GM23338 (cell line): ENCODE measurements around the gene FYCO1. TPM values are rescaled to one million over a fixed set of nuclear protein-coding genes. Genes with fewer than 3 reads are reported as not detected.

ENCODE experiments used
- ATAC-seq: fragments of 200-7000 bp; cut with Tn5 transposase; 3 replicates; pipeline ENCODE4 v1.9.1; 2020
- DNase-seq: peaks from one replicate; pipeline ENCODE4 v3.0.0-alpha.2; 2015; ENCODE audit warnings: low spot score
- H2AFZ ChIP-seq: fragments of 200-600 bp; sonication (generic); 2 replicates; pipeline ENCODE4 v1.8.0; 2016; ENCODE audit warnings: antibody characterized with exemption, mild to moderate bottlenecking, moderate library complexity
- H3F3A ChIP-seq: fragments of 200-600 bp; sonication (generic); replicated peaks from 2 replicates; pipeline ENCODE4 v1.8.0; 2017; ENCODE audit warnings: antibody characterized with exemption, mixed run types, low read depth
- H3K27ac ChIP-seq: fragments of 200-600 bp; sonication (generic); 2 replicates; pipeline ENCODE4 v1.6.1; 2016; ENCODE audit warnings: low read depth
- H3K27me3 ChIP-seq: fragments of 200-600 bp; sonication (generic); 2 replicates; pipeline ENCODE4 v1.8.0; 2016; ENCODE audit warnings: mild to moderate bottlenecking, mixed run types, moderate library complexity; ENCODE audit not compliant: insufficient read depth
- H3K36me3 ChIP-seq: fragments of 200-600 bp; sonication (generic); 2 replicates; pipeline ENCODE4 v1.8.0; 2016; ENCODE audit warnings: mild to moderate bottlenecking; ENCODE audit not compliant: insufficient read depth
- H3K4me1 ChIP-seq: fragments of 200-600 bp; sonication (generic); 2 replicates; pipeline ENCODE4 v1.8.0; 2016; ENCODE audit warnings: mild to moderate bottlenecking, moderate library complexity; ENCODE audit not compliant: insufficient read depth
- H3K4me2 ChIP-seq: fragments of 200-600 bp; sonication (generic); 2 replicates; pipeline ENCODE4 v1.7.1; 2017; ENCODE audit warnings: mixed run types
- H3K4me3 ChIP-seq: fragments of 200-600 bp; sonication (generic); 2 replicates; pipeline ENCODE4 v1.6.1; 2016; ENCODE audit warnings: mixed run types
- H3K79me2 ChIP-seq: fragments of 200-600 bp; sonication (generic); replicated peaks from 2 replicates; pipeline ENCODE4 v1.8.0; 2017; ENCODE audit warnings: mild to moderate bottlenecking; ENCODE audit not compliant: insufficient read depth
- H3K9me2 ChIP-seq: fragments of 200-600 bp; sonication (generic); 2 replicates; pipeline ENCODE4 v1.8.0; 2017; ENCODE audit not compliant: insufficient read depth
- H4K20me1 ChIP-seq: fragments of 200-600 bp; sonication (generic); replicated peaks from 2 replicates; pipeline ENCODE4 v1.8.0; 2017; ENCODE audit warnings: mild to moderate bottlenecking; ENCODE audit not compliant: insufficient read depth
- H3K27ac Mint-ChIP-seq: 2 replicates; pipeline ENCODE4 v1.8.0; 2020; ENCODE audit warnings: inconsistent platforms, mild to moderate bottlenecking, moderate library complexity, mixed read lengths
- H3K27me3 Mint-ChIP-seq: 3 replicates; pipeline ENCODE4 v1.8.0; 2022; ENCODE audit warnings: low read depth, mild to moderate bottlenecking, moderate library complexity, mixed read lengths, inconsistent platforms; ENCODE audit not compliant: insufficient read depth, poor library complexity
- H3K36me3 Mint-ChIP-seq: 3 replicates; pipeline ENCODE4 v1.8.0; 2021; ENCODE audit warnings: low read depth, mild to moderate bottlenecking, inconsistent platforms, moderate library complexity, mixed read lengths
- H3K4me1 Mint-ChIP-seq: 3 replicates; pipeline ENCODE4 v1.8.0; 2020; ENCODE audit warnings: mild to moderate bottlenecking, inconsistent platforms, mixed read lengths
- H3K4me3 Mint-ChIP-seq: 3 replicates; pipeline ENCODE4 v1.8.0; 2021; ENCODE audit warnings: moderate library complexity, mild to moderate bottlenecking, inconsistent platforms, mixed read lengths
- H3K9me3 Mint-ChIP-seq: 3 replicates; pipeline ENCODE4 v1.8.0; 2020; ENCODE audit warnings: moderate library complexity, mild to moderate bottlenecking, inconsistent platforms, mixed read lengths
- CREB1 ChIP-seq: fragments of 250-450 bp; sonication (Bioruptor Pico); IDR thresholded peaks from 2 replicates; pipeline ENCODE4 v1.5.0; 2020; ENCODE audit warnings: low read depth, mild to moderate bottlenecking, moderate library complexity
- CTCF ChIP-seq, 2 experiments: fragments of 200-600 bp in 1 of 2; sonication (generic) in 1 of 2; conservative IDR thresholded peaks; 2 replicates each; pipeline versions ENCODE4 v1.5.1 to v1.6.1; 2016 to 2017; ENCODE audit warnings: antibody characterized with exemption in 2 of 2, low read depth in 2 of 2, mild to moderate bottlenecking in 2 of 2, moderate library complexity in 1 of 2
- ETS1 ChIP-seq: IDR thresholded peaks from 2 replicates; pipeline ENCODE4 v1.6.1; 2016; ENCODE audit warnings: antibody characterized with exemption
- EZH2phosphoT487 ChIP-seq: fragments of 200-600 bp; sonication (generic); IDR thresholded peaks from one replicate; pipeline ENCODE4 v1.8.1; 2018; ENCODE audit warnings: antibody characterized with exemption; ENCODE audit not compliant: unreplicated experiment
- JUNB ChIP-seq: IDR thresholded peaks from one replicate; pipeline ENCODE4 v1.6.1; 2016; ENCODE audit warnings: antibody characterized with exemption; ENCODE audit not compliant: unreplicated experiment
- NANOG ChIP-seq: IDR thresholded peaks from 2 replicates; pipeline ENCODE4 v1.6.1; 2016; ENCODE audit warnings: antibody characterized with exemption, borderline replicate concordance
- POLR2AphosphoS5 ChIP-seq: IDR thresholded peaks from 2 replicates; pipeline ENCODE4 v1.6.1; 2016; ENCODE audit warnings: antibody characterized with exemption, low read depth
- REST ChIP-seq: IDR thresholded peaks from one replicate; pipeline ENCODE4 v1.6.1; 2018; ENCODE audit warnings: antibody characterized with exemption; ENCODE audit not compliant: unreplicated experiment
- STAT1 ChIP-seq: IDR thresholded peaks from one replicate; pipeline ENCODE4 v1.6.1; 2016; ENCODE audit warnings: antibody characterized with exemption; ENCODE audit not compliant: unreplicated experiment
- ZNF114 ChIP-seq: fragments of 250-450 bp; sonication (Bioruptor Pico); IDR thresholded peaks from 2 replicates; pipeline ENCODE4 v1.5.0; 2020; ENCODE audit warnings: mild to moderate bottlenecking, moderate library complexity
- ZNF331 ChIP-seq: fragments of 250-450 bp; sonication (Bioruptor Pico); IDR thresholded peaks from 2 replicates; pipeline ENCODE4 v1.5.0; 2020; ENCODE audit warnings: low read depth, mild to moderate bottlenecking, moderate library complexity
- ZNF462 ChIP-seq: fragments of 250-450 bp; sonication (Bioruptor Pico); IDR thresholded peaks from 2 replicates; pipeline ENCODE4 v1.5.0; 2020; ENCODE audit warnings: mild to moderate bottlenecking, moderate library complexity
- polyA plus RNA-seq: library from polyadenylated mRNA; unstranded; fragments of >200 nt; fragmentation: Nextera tagmentation; extraction: Ambion mirVana; gene quantifications from 2 replicates; pipeline ENCODE4 v1.2.1, GENCODE V29; 2016
- total RNA-seq: library from RNA; depleted of rRNA; stranded (reverse); fragments of >200 nt; shearing (Covaris generic); gene quantifications from 2 replicates; pipeline ENCODE4 v1.2.3, GENCODE V29; 2014

The FYCO1 gene
- total and polyA plus RNA-seq, 2 experiments from 2014 or later: 4.5 to 17.2 TPM

GRCh38 chr3:46022909-46023785, 27.5 kb upstream of the FYCO1 start (continued):
- no peak for TF ChIP-seq ZNF462
- no peak for TF ChIP-seq ZNF331 (CRISPR knock-in tag)

- H2AFZ ChIP-seq: no peak overlapping the region
- H3K9me2 ChIP-seq: peaks cover 11% of the 10 kb centered on the region; the same call in 1 of the 2 replicates
- DNase-seq (no peak), ATAC-seq (no peak)
- H3K27me3 Mint-ChIP-seq: peaks cover 9% of the 10 kb centered on the region
- H3K36me3 Mint-ChIP-seq: no peaks in the 10 kb centered on the region
- H3K27me3 ChIP-seq: no peaks in the 10 kb centered on the region
- peaks cover 4% of the 10 kb centered on the region; the same call in 2 of the 3 replicates for H3K9me3 Mint-ChIP-seq
- no peaks in the 10 kb centered on the region for H3K4me1 Mint-ChIP-seq
- no peaks in the 10 kb centered on the region for H4K20me1 ChIP-seq
- no peaks in the 10 kb centered on the region for H3F3A ChIP-seq
- H3K4me2 ChIP-seq: no peak overlapping the region
- no peak overlapping the region for H3K27ac ChIP-seq
- H3K79me2 ChIP-seq: no peaks in the 10 kb centered on the region
- H3K4me3 Mint-ChIP-seq: no peak overlapping the region
- H3K4me1 ChIP-seq: no peaks in the 10 kb centered on the region
- H3K27ac Mint-ChIP-seq: no peak overlapping the region
- H3K36me3 ChIP-seq: no peaks in the 10 kb centered on the region
- H3K4me3 ChIP-seq: no peak overlapping the region
- TF ChIP-seq ETS1 (no peak), ZNF331 (CRISPR knock-in tag) (no peak), CREB1 (no peak), POLR2AphosphoS5 (no peak), CTCF (conservative IDR thresholded peaks at IDR 0.05; ENCODE audit: low read depth in 2 of 2) (no peak), STAT1 (no peak), ZNF114 (CRISPR knock-in tag) (no peak), REST (no peak), NANOG (no peak), EZH2phosphoT487 (no peak), JUNB (no peak)
These were observed 25.9 kb upstream of the FYCO1 start for GRCh38 chr3:46021516-46021915.
